ENCODE measurements around the gene ARRB1.
"Not testable (repeated sequence)": the region's sequence is repeated elsewhere in the genome, so short reads cannot be mapped to it uniquely, and the experiment has no call there.

Gene ARRB1

DNA sequence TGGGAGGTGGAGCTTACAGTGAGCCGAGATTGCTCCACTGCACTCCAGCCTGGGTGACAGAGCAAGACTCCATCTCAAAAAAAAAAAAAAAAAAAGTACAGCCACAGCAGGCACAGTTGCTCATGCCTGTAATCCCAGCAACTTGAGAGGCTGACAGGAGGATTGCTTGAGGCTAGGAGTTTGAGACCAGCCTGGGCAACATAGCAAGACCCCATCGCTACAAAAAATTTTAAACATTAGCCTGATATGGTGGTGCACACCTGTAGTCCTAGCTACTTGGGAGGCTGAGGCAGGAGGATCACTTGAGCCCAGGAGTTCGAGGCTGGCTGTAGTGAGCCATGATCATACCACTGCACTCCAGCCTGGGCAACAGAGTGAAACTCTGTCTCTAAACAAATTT is 76.7 kb downstream of the ARRB1 start:
- not testable (repeated sequence) for DNase-seq (ENCODE audit: low read depth)

DNA sequence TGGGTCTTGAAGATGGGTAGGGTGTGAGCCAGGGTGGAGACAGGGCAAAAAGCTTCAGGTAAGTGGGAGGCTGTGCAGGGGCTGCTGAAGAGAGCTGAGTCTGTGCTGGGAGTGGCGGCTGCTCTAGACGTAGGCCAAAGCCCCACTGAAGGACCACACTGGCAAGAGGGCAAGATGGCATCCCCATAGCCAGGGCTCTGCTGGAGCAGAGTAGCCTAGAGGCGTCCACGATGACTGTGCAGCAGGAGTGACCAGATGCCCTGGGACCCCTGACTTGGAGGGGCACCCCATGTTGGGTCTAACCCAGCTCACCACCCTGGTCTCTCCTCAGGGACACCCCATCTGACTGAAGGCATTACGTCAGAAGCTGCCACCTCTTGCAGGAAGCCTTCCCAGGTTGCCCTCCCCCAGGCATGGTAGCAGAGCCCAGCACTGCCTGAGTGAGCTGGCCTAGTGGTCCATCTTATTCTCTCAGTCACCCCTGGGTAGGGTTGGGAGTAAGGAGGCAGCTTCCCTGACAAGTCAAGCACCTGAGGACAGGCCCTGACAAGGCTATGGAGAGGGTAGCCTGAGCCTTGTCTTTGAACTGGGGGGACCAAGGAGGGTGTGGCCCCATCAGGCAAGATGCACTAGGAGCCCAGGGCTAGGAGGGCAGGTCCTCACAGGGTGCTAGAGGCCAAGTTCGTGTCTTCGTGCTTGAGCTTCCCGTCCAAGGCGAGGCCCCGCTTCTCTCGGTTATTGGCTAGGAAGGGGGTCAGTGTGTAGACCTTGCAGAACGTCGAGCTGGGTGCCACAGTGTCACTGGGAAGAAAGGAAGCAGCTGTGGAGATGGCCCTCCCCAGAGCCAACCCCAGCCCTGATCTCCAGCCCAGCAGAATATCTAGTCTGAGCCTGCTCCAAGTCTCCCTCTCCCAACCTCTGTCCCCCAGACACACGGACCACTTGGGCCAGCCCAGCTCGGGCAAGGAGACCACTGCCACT is 77.8 kb downstream of the ARRB1 start:
- DNase-seq (ENCODE audit: low read depth): no peak

DNA sequence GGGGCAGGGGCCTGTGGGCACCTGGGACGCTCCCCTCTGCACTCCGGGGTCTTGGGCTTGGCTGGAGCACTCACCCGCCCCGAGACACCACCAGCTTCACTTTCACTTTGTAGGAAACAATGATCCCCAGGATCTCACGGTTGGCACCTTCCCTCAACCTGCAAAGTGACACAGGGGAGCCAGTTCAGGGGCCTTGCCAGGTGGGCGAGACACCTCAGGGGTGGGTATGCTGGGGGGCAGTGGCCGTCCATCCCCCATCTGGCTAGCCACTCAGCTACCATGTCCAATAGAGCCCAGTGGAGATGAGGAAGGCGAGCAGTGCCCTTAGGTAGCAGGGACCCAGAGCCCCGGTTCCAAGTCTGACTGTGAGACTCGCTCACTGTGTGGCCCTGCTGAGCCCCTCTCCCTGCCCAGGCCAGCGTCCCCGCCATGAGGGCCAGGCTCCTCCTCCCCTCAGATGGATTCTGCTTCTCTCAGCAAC is 78.6 kb downstream of the ARRB1 start:
- DNase-seq (ENCODE audit: low read depth): no peak

DNA sequence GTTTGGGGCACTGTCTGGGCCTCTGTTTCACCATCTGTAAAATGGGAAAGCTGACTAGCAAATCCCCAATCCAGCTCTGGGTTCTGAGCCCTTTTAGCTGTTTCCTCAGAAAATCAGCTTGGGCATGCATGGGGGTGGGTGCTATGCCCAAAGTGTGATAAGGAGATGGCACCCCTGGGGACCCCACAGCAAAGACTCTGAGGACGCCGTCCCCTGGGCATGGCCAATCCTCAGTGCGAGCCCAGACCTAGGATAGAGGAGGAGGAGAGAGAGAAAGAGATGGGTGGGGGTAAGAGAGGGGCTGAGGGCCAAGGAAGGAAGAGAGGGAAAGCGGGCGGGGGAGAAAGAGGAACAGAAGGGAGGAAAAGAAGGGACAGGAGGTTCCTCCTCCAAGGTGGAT is 79.1 kb downstream of the ARRB1 start:
- no peak for DNase-seq (ENCODE audit: low read depth)

DNA sequence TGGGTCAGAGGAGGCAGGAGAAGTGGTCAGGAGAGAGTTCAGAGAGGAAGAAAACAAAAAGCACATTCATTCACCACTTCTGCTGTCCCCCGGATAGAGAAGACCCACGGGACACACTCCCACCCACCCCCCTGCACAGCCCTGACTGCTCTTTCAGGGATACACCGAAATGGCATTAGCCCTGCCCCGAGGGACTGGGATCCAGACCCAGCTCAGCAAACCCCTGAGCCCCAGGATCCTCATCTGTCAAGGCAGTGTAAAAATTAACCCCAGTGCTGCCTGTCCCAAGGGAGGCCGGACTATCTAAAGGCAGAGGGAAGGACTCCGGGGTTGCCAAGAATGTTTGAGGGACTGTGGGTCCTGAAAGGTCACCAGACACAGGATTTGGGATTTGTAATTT is 79.7 kb downstream of the ARRB1 start:
- no peak for DNase-seq (ENCODE audit: low read depth)

DNA sequence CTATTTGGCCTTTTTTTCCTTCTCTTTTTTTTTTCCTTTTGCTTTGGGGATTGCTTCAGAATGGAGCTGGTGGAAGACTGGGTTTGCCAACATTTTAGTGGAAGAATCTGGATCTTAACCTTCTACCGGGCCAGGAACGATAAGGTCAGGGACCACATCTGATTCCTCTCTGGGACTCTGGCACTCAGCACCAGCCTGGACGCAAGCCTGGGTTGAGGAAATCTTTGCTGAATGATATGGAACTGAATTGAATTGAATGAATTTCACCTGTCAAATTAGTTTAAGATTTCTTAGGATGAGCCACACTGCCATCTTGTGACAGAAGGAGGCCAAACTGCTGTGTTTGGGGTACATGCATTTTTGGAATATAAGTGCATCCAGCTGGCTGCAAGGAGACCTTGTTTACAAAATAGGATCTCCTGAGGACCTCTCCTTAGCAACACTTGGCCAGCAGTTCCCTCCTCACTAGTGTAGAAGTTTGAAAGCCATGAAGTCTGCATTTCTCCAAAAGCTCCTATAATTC is 80.5 kb downstream of the ARRB1 start:
- no peak for DNase-seq (ENCODE audit: low read depth)

DNA sequence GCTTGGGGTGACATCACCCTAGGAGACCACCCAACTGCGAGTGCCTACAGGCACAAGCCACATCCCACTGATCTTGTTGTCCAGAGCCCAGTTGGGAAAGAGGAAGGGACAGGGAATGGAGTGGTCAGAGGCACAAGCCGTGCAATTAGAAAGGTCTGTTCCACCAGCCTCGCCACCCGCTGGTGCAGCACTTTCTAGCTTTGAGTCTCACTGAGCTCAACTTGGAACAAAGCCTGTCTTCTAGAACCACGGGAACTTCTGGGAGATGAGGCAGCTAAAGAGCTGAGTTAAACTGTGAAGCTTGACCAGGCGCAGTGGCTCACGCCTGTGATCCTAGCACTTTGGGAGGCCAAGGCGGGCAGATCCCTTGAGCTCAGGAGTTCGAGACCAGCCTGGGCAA is 81.6 kb downstream of the ARRB1 start:
- no peak for DNase-seq (ENCODE audit: low read depth)

DNA sequence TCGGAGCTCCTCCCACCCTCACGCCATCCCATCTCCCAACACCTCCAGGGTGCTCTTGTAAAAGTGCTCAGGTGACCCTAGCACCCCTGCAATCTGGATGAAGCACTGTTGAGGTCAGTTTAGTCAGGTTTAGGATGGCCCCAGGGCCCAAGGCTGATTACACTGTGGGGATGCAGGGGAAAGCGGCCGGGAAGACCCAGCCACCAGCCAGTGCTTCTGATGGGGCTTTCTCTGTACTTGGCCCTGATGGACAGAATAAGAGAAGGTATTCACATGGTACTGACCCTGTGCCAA is 82.1 kb downstream of the ARRB1 start:
- no peak for DNase-seq (ENCODE audit: low read depth)

DNA sequence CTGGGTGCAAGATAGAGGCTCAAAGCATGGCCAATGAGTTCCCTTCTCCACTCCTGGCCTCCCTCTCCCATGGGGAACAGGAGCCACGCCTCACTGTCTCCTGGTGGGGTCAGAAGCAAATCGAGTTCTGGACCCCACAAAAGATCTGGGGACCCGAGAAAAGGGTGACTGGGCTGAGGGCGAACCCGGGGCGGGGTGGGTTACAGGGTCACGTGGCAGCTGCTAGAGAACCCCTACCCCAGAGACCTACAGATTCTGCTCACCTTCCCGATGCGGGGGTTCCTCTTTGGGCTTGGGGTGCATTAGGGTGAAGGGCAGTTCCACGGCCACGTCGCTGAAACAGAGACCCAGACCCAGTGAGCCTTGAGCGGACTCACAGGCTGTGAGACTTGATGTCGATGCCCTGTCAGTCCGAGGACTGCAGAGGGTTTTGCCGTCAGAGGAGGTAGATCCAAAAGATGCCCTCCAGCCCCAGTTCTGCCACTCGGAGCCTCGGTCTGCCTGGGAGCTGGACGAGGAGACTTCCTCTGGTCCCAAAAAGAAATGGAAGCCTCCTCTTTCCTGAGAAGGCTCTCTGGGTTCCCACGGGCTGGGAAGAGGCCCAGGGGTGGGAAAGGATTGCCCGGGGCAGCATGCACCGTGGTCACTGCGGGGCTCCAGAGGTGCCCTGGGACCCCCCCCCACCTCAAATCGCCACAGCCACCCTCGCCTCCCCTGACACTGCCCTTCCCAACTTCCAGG is 82.7 kb downstream of the ARRB1 start:
- no peak for DNase-seq (ENCODE audit: low read depth)

DNA sequence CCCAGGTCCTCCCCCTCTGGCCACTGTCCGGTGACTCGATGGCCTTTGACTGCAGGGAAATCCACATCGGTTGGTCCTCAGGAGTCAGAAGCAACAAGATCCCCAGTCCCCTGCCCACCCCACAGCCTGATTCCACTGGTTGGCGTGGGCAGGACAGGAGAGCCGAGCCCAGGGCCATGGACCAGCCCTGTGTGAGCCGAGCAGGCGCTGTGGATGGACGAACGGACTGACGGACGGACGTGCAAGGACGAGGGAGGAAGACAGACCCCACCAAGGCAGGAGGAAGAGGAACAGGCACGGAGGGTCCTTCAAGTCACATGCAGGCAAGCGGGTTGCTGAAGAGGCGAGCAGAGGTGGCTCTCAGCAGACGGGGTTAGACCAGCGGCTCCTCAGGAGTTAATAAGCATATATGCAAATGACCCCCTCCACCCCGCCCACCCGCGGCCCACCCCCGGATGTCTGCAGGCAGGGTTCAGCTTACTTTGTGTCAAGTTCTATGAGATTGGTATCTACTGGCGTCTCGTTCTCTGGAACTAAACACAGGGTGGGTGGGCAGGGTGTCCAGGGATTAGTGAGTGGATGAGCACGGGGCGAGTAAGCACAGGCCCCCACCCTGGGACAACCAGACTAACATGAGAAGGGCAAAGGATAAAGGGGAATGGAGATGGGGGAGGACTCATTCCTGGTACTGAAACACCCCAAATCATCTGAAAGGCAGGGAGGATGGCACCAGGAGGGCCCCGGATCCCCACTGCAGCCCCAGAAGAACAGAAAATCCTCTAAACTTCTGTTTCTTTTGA is 84.1 kb downstream of the ARRB1 start:
- DNase-seq (ENCODE audit: low read depth): no peak

DNA sequence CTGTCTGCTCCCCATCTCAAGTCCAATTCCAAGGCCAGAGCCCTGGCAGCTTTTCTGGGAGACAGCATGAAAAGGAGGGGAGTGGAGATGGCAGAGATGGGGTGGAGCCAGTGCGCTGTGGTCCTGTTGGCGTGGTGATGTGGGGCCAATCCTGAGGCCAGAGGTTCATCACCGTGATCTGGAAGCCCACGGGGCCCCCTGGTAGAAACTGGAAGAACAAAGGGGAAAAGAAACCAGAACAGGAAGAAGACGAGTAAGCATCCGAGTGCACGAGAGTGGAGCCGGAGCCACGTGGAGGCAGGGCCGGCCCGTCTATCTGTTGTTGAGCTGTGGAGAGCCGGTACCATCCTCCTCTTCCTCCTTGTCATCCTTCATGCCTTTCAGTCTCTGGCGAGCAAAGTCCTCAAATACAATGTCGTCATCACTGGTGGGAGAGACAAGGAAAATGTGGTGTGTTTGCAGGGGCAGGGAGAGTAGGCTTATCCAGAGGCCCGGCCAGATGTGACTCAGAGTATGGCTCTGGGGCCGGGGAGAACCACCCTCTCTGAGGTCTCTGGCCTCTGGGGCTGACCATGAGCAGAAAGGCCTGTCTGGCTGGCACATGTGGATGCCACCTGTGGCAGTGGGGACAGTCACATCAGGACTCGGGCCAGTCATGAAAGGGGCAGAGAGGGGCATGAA is 85.5 kb downstream of the ARRB1 start:
- no peak for DNase-seq (ENCODE audit: low read depth)

DNA sequence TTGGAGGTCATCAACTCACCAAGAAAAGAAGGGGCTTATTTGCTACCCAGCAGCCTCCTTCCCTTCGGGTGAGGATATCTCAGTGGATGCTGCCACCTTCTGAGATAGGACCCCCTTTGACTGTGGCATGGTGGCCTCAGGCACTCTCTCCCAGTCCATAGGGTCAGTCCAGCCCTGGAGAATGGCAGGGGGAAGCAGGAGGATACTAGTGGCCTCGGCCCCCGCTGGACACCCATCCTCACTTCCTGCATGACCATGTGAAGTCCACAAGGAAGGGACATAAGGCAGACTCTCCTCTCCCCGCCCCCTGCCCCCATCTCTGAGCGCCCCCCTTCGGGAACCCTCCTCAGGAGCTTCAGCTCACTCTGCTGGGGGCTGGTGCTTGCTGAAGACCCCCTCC is 86.5 kb downstream of the ARRB1 start:
- DNase-seq (ENCODE audit: low read depth): no peak

DNA sequence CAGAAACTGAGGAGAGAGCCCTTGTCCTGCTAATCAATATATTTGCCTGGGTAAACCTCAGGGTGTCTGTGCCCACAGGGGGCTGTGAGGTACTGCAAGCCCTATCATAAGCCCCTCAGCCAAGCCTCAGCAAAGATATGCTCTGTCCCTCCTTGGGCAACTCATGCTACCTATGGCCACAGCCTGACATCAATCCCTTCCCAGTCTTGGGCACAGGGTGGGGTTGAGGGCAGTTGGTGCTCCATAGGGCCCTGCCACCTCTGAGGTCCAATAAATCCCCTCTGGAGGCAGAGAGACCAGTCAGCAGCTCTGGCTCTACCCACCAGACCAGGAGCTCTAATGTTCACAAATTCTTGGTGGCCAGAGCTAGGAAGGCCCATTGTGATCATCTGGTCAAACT is 87.1 kb downstream of the ARRB1 start:
- no peak for DNase-seq (ENCODE audit: low read depth)

DNA sequence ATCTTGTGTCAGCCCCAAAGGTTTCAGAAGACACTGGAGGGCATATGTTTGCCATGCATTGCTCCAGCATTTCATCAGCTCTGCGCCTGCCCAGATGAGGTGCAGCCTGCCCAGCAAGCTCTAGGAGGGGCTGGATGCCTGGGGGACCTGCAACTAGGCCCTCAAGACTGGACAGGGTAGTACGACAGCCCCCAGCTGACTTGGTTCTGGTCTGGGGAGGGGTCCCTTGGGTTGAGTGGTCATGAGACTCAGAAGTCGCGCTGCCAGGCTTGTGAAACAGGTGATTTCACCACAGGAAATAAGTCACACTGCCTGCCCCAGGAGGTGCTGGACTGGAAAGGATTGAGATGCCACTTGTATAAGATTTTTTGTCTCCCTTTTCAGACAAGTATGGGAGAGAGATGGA is 87.5 kb downstream of the ARRB1 start:
- no peak for DNase-seq (ENCODE audit: low read depth)

DNA sequence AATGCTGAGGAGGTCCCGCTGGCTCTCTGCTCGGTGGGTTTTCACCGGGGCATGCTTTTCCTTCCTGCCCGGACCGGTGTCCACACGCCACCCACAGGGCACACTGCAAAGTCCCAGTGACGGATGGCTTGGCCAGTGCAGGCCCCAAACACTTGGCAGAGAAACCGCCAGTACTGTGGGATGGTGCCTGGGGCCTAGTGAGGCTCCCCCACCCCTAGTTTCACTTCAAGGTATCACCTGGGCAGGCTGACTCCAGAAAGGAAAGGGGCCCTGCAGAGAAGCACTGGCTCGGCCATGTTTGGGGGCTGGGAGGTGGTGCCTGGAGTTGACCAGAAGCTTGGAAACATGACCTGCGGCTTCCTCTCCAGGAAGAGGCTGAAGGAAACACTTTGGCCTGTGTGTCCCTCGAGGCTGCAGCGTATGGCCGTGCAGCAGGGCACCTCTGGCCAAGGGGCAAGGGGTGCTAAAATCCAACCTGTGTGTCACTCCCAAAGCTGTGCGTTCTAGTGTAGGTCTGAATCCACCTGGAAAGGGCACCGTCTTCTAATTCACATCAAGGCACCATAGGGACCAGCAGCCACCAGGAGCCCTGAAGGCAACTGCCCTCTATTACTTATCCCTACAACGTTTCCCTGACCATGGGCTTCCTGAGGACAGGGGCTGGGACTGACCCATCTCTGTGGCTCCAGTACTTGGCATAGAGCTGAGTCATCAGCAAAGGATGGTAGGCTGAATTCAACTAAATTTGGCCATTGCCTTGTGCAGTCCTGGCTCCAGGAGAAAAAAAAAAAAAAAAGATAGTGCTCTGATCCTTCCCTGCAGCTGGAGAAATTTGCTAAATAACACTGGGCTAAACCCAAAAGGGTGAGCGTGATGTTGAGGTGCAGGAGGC is 88.3 kb downstream of the ARRB1 start:
- no peak for DNase-seq (ENCODE audit: low read depth)

DNA sequence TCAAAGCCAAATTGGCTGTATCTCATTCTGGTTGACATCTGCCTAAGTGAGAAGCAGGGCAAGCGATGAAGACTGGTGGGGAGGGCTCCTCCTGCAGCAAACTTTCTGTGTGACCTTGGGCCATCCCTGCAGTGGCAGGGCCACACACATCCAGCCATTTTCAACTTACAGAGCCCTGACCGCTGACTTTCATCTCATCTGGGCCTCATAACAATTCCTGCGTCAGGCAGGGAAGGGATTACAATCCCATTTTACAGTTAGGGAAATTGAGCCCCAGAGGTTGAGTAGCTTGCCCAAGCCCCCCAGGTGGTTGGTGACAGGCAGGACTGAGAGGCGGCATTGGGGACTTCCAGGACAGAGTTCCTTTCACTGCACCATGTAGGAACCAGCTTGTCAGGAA is 89.0 kb downstream of the ARRB1 start:
- DNase-seq (ENCODE audit: low read depth): no peak

DNA sequence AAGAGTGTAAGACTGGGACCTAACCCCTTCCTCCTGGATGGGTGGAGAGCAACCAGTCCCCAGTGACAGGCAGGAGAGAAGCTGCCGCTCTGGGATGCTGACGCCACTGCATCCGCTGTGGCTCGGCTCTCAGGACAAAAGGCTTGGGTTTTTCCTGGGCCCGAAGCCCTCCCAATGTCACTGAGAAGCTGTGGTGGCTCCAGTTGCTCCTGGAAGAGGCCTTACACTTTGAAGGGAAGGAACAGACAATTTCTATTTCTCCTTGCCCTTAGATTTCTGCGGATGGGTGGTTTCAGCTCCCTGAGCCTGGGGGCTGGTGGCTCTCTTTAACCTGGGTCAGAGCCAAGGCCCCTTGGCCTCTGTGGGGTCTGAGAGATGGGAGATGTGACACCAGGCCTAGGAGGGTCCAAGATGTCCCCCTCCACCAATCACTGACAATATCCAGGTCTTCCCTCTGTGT is 89.5 kb downstream of the ARRB1 start:
- no peak for DNase-seq (ENCODE audit: low read depth)

DNA sequence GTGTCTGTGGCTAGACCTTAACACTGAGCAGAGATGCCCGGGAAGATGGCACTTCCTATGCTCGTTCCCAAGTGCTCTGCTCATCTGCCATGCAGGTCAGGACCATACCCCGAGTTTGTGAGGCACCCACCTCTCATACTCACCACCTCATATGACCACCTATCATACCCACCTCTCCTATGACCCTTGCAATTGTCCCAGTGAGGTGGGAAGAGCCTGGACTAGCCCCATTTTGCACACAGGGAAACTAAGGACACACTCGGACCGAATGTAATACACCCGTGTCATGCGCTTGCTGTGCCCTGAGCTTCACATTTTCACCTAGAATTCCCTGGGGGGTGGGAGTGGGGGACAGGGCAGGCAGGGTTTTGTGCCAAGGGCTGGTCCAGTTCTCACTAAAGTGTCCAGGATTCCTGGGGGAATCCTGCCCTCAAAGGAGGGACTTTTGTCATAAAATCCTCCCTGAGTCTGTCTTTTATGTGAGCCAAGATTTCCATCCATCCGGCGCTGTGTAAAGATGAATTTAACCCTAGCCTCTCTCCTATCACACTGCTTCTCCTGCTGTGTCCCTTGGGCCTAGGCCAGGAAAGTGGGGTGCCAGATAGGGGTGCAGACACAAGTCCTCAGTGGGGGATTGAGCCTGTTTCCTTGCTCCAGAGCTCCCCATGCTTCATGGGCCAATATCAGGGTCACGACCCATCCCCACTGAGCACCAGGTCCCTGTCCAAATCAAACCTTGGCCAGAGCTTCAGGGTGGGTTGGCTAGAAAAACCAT is 90.9 kb downstream of the ARRB1 start:
- no peak for DNase-seq (ENCODE audit: low read depth)

DNA sequence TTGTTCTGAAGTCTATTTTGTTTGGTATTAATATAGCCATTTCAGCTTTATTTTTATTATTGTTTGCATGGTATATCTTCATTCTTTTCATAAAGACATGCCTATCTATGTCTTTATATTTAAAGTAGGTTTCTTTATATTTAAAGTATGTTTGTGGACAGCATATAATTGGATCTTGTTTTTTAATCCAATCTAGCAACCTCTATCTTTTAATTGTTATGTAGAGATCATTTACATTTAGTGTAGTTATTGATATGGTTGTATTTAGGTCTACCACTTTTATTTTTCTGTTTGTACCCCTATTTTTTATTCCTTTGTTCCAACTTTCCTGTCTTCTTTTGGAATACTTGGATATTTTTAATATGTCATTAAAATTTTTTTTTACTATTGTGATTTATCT is 97.1 kb downstream of the ARRB1 start:
- no peak for DNase-seq (ENCODE audit: low read depth)

DNA sequence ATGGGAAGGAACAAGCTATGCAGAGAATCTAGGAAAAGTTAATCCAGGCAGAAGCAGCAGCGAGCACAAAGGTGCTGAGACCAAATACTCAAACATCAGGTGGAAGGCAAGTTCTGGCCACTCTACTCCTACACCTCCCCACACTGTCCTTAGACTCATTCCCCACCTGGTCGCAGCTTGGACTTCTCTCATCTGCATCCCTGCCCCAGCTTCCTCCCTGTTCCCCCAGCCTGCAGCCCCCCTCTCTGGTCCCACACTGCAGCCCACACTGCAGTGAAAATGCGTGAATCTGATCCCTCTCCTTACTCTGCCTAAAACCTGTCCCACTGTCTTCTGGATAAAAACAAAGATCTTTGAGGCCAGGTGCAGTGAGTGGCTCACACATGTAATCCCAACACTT is 101.8 kb downstream of the ARRB1 start:
- no peak for DNase-seq (ENCODE audit: low read depth)

Data from T follicular helper cell (primary cell).